Muscle of leg (tissue), 11 donors: Measurements from ENCODE around the gene MYOCD. TPM values are rescaled to one million over a fixed set of nuclear protein-coding genes. Genes with fewer than 3 reads are reported as not detected.
A peak's percentile ranks its signal among the peaks of the same experiment; 100 is the strongest.

Source experiments
- DNase-seq: peaks from one replicate; pipeline ENCODE4 v3.0.0; 2013
- H3K27ac ChIP-seq: one replicate; pipeline ENCODE4 v1.5.1; 2013; ENCODE audit warnings: mild to moderate bottlenecking, low read length, control low read depth
- H3K27me3 ChIP-seq: one replicate; pipeline ENCODE4 v1.6.1; 2013; ENCODE audit warnings: low read length; ENCODE audit not compliant: control insufficient read depth, insufficient read depth
- H3K36me3 ChIP-seq: one replicate; pipeline ENCODE4 v1.6.1; 2013; ENCODE audit warnings: low read length; ENCODE audit not compliant: control insufficient read depth, insufficient read depth
- H3K4me1 ChIP-seq: one replicate; pipeline ENCODE4 v1.6.1; 2013; ENCODE audit warnings: low read length; ENCODE audit not compliant: control insufficient read depth, insufficient read depth
- H3K4me3 ChIP-seq: one replicate; pipeline ENCODE4 v1.5.1; 2013; ENCODE audit warnings: low read length, control low read depth
- H3K9me3 ChIP-seq: replicated peaks from 2 replicates; pipeline ENCODE4 v1.6.1; 2013; ENCODE audit warnings: low read depth, low read length; ENCODE audit not compliant: control insufficient read depth
- whole genome bisulfite sequencing: methylation state at CpG from one replicate; pipeline ENCODE4 v1.1.5; 2013; ENCODE audit warnings: missing lambda C conversion rate; ENCODE audit not compliant: insufficient coverage; 5-methylcytosine and 5-hydroxymethylcytosine counted together
- polyA plus RNA-seq, 8 donors: library from polyadenylated mRNA; unstranded; fragments of 120-200 nt; gene quantifications; one replicate each; pipeline versions ENCODE4 v1.2.1 to v1.2.3, GENCODE V29; 2013; ENCODE audit warnings: inconsistent platforms in 1 of 8, low replicate concordance in 1 of 8; ENCODE audit not compliant: insufficient read length in 8 of 8, insufficient read depth in 1 of 8
- total RNA-seq: library from RNA; stranded (reverse); fragments of 120-200 nt; gene quantifications from one replicate; pipeline ENCODE4 v1.2.4, GENCODE V29; 2013

Gene MYOCD
- total and polyA plus RNA-seq, 9 donors: 0.34 to 1.2 (median 0.58) TPM

GRCh38 chr17:12743046-12743445, 77.4 kb downstream of the MYOCD start:
- WGBS: no CpG with 5 or more reads among the region's 3 CpGs
- peaks cover 2% of the 10 kb centered on the region for H3K27me3 ChIP-seq
- H3K4me3 ChIP-seq: no peak overlapping the region
- H3K27ac ChIP-seq: no peak overlapping the region
- H3K4me1 ChIP-seq: peaks cover 4% of the 10 kb centered on the region
- H3K36me3 ChIP-seq: no peaks in the 10 kb centered on the region
- H3K9me3 ChIP-seq: no peaks in the 10 kb centered on the region
- no peak for DNase-seq

GRCh38 chr17:12744298-12744697, 78.6 kb downstream of the MYOCD start:
- Histone ChIP-seq H3K9me3 (no peaks in the 10 kb centered on the region), H3K27me3 (no peaks in the 10 kb centered on the region), H3K4me1 (peaks cover 4% of the 10 kb centered on the region), H3K27ac (no peak overlapping the region), H3K4me3 (no peak overlapping the region), H3K36me3 (no peaks in the 10 kb centered on the region)
- DNase-seq: no peak
- 49% methylated on average over 3 of the region's 5 CpGs for WGBS

GRCh38 chr17:12744786-12745185, 79.1 kb downstream of the MYOCD start:
- no CpG with 5 or more reads among the region's 1 CpG for WGBS
- Histone ChIP-seq H3K4me3 (no peak overlapping the region), H3K36me3 (no peaks in the 10 kb centered on the region), H3K27ac (no peak overlapping the region), H3K4me1 (peaks cover 4% of the 10 kb centered on the region), H3K9me3 (no peaks in the 10 kb centered on the region), H3K27me3 (no peaks in the 10 kb centered on the region)
- DNase-seq: no peak

- DNase-seq: no peak
- H3K4me3 ChIP-seq: no peak overlapping the region
- H3K9me3 ChIP-seq: no peaks in the 10 kb centered on the region
- WGBS: 80% methylated on average over 7 of the region's 7 CpGs
- peaks cover 4% of the 10 kb centered on the region for H3K4me1 ChIP-seq
- no peaks in the 10 kb centered on the region for H3K36me3 ChIP-seq
- H3K27ac ChIP-seq: no peak overlapping the region
- H3K27me3 ChIP-seq: no peaks in the 10 kb centered on the region
Measured at GRCh38 chr17:12745486-12745885, 79.8 kb downstream of the MYOCD start.

GRCh38 chr17:12756786-12757185, 91.1 kb downstream of the MYOCD start:
- no peaks in the 10 kb centered on the region for H3K4me1 ChIP-seq
- H3K9me3 ChIP-seq: no peaks in the 10 kb centered on the region
- no peak overlapping the region for H3K4me3 ChIP-seq
- H3K36me3 ChIP-seq: no peaks in the 10 kb centered on the region
- H3K27ac ChIP-seq: peak overlapping the region; percentile 13
- no peaks in the 10 kb centered on the region for H3K27me3 ChIP-seq
- DNase-seq: no peak

- Histone ChIP-seq H3K27me3 (no peaks in the 10 kb centered on the region), H3K27ac (no peak overlapping the region), H3K4me1 (no peaks in the 10 kb centered on the region), H3K4me3 (no peak overlapping the region), H3K9me3 (no peaks in the 10 kb centered on the region), H3K36me3 (no peaks in the 10 kb centered on the region)
- 88% methylated on average over 1 of the region's 2 CpGs for WGBS
- no peak for DNase-seq
Measured at GRCh38 chr17:12759090-12759489, 93.4 kb downstream of the MYOCD start.

GRCh38 chr17:12765548-12765947, 99.9 kb downstream of the MYOCD start:
- H3K27me3 ChIP-seq: no peaks in the 10 kb centered on the region
- H3K4me1 ChIP-seq: peaks cover 4% of the 10 kb centered on the region
- DNase-seq: peak; percentile 38
- no peak overlapping the region for H3K27ac ChIP-seq
- H3K36me3 ChIP-seq: no peaks in the 10 kb centered on the region
- H3K4me3 ChIP-seq: no peak overlapping the region
- H3K9me3 ChIP-seq: no peaks in the 10 kb centered on the region
- no CpG with 5 or more reads among the region's 6 CpGs for WGBS

GRCh38 chr17:12768255-12768654, 102.6 kb downstream of the MYOCD start:
- WGBS: 33% methylated on average over 1 of the region's 4 CpGs
- Histone ChIP-seq H3K27me3 (no peaks in the 10 kb centered on the region), H3K36me3 (no peaks in the 10 kb centered on the region), H3K9me3 (no peaks in the 10 kb centered on the region), H3K4me3 (no peak overlapping the region), H3K27ac (peak overlapping the region; percentile 65), H3K4me1 (peaks cover 4% of the 10 kb centered on the region)
- peak; percentile 65 for DNase-seq

- H3K36me3 ChIP-seq: no peaks in the 10 kb centered on the region
- 92% methylated on average over 6 of the region's 6 CpGs for WGBS
- peaks cover 4% of the 10 kb centered on the region for H3K4me1 ChIP-seq
- no peaks in the 10 kb centered on the region for H3K9me3 ChIP-seq
- H3K27me3 ChIP-seq: no peaks in the 10 kb centered on the region
- H3K4me3 ChIP-seq: no peak overlapping the region
- no peak overlapping the region for H3K27ac ChIP-seq
- no peak for DNase-seq
Measured at GRCh38 chr17:12769981-12770380, 104.3 kb downstream of the MYOCD start.

- Histone ChIP-seq H3K4me1 (peaks cover 4% of the 10 kb centered on the region), H3K4me3 (no peak overlapping the region), H3K27ac (no peak overlapping the region), H3K9me3 (no peaks in the 10 kb centered on the region), H3K36me3 (no peaks in the 10 kb centered on the region), H3K27me3 (no peaks in the 10 kb centered on the region)
- WGBS: no CpG with 5 or more reads among the region's 1 CpG
- DNase-seq: no peak
Measured at GRCh38 chr17:12773153-12773552, 107.5 kb downstream of the MYOCD start.

GRCh38 chr17:12789075-12789480, 123.4 kb downstream of the MYOCD start:
- no peak overlapping the region for H3K27ac ChIP-seq
- H3K36me3 ChIP-seq: no peaks in the 10 kb centered on the region
- H3K4me3 ChIP-seq: peak overlapping the region; percentile 53
- no peaks in the 10 kb centered on the region for H3K9me3 ChIP-seq
- H3K27me3 ChIP-seq: peaks cover 24% of the 10 kb centered on the region
- peaks cover 7% of the 10 kb centered on the region for H3K4me1 ChIP-seq
- 0% methylated on average over 16 of the region's 16 CpGs for WGBS
- DNase-seq: no peak
